HG02938 (cell line): Measurements from ENCODE around the gene METTL13.

Source experiments
- ATAC-seq: cut with Tn5 transposase; IDR thresholded peaks from one replicate; pipeline ENCODE4 v1.9.1; 2021; ENCODE audit warnings: mild to moderate bottlenecking, moderate library complexity; ENCODE audit not compliant: unreplicated experiment

The METTL13 gene

GRCh38 chr1:171844381-171844780, 62.9 kb downstream of the METTL13 start:
- no peak for ATAC-seq

DNA sequence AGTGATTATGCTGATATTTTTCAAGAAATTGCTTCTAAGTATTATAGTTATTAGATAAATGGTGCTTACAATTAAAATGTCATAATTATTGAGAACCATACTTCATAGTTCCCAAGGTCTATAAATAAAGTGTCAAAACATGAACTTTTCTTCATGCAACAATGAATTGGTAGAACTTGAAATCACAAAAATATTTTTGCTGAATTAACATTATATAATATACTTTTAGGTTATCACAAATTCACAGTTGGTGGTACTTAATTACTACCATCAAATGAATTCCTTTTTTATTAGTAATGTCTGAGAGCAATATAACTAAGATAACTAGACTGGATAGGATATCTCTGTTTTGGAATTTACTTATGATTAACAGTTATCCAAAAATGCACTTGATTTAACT, 64.5 kb downstream of the METTL13 start:
- no peak for ATAC-seq
